Activated CD4-positive, alpha-beta T cell treated with anti-CD3 and anti-CD28 coated beads, Interleukin-2, amount 10 ng/mL, durations not matched to agents 7 days and 5 days (primary cell): ENCODE results near the gene STAT5B. TPM values are rescaled to one million over a fixed set of nuclear protein-coding genes. Genes with fewer than 3 reads are reported as not detected.
"Not testable (repeated sequence)": the region's sequence is repeated elsewhere in the genome, so short reads cannot be mapped to it uniquely, and the experiment has no call there.

ENCODE experiments used
- CTCF ChIA-PET: fragments of 350-600 bp; sonication (Branson Sonifier 250); formaldehyde crosslinking; loops from one replicate; lab custom pipeline; 2021; ENCODE audit warnings: antibody characterized with exemption; lab: Charles Lee
- POLR2A ChIA-PET: fragments of 350-600 bp; sonication (Branson Sonifier 250); formaldehyde crosslinking; loops from one replicate; lab custom pipeline; 2021; ENCODE audit warnings: antibody characterized with exemption; lab: Charles Lee
- DNase-seq: peaks from one replicate; pipeline ENCODE4 v3.0.0-alpha.2; 2020
- H3K27ac Mint-ChIP-seq: one replicate; pipeline ENCODE4 v1.8.0; 2021; ENCODE audit warnings: mild to moderate bottlenecking, moderate library complexity, mixed read lengths
- H3K27me3 Mint-ChIP-seq: one replicate; pipeline ENCODE4 v1.8.0; 2021; ENCODE audit warnings: mixed read lengths
- H3K36me3 Mint-ChIP-seq: one replicate; pipeline ENCODE4 v1.8.0; 2021; ENCODE audit warnings: low read depth, mixed read lengths
- H3K4me1 Mint-ChIP-seq: one replicate; pipeline ENCODE4 v1.8.0; 2021; ENCODE audit warnings: mixed read lengths
- H3K4me3 Mint-ChIP-seq: one replicate; pipeline ENCODE4 v1.8.0; 2021; ENCODE audit warnings: mild to moderate bottlenecking, moderate library complexity, mixed read lengths
- H3K9me3 Mint-ChIP-seq: one replicate; pipeline ENCODE4 v1.8.0; 2021; ENCODE audit warnings: mixed read lengths
- total RNA-seq, 2 experiments: library from RNA; stranded (reverse); gene quantifications; one replicate each; pipeline ENCODE4 v1.2.3, GENCODE V29; 2021

Gene STAT5B
- total RNA-seq, 2 experiments from 2014 or later: 150 to 164 TPM

DNA sequence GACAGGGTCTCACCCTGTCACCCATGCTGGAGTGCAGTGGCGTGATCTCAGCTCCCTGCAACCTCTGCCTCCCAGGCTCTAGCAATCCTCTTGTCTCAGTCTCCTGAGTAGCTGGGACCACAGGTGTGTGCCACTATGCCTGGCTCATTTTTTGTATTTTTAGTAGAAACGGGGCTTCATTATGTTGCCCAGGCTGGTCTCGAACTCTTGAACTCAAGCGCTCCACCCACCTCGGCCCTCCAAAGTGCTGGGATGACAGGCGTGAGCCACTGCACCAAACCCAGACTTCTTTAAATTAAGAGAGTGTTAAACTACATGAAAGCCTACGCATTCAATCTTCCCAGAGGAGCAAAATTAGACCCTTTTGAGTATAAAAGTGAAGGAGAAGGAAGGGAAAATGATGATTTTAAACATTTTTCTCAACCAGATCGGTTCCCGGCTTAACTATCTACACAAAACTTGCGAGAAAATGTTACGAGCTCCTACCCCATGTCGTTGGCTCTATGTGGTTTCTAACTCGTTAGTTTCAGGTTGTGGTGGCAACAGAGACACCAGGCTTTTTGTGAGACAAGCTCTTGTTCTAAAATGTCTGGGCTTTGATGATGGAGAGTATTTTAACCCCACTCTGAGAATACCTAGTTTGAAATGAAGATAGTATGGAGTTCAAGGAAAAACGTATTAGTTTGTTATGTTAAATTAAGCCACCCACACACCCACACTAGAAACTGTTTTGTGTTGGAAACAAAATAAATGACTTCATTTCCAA, 26.3 kb downstream of the STAT5B start:
- Mint-ChIP-seq H3K4me3 (peak overlapping the region; percentile 77), H3K9me3 (no peaks in the 10 kb centered on the region), H3K4me1 (peaks cover 68% of the 10 kb centered on the region), H3K36me3 (peaks cover 6% of the 10 kb centered on the region), H3K27me3 (no peaks in the 10 kb centered on the region), H3K27ac (peak overlapping the region; percentile 94)
- DNase-seq: peak; percentile 67
- ChIA-PET POLR2A (interaction anchor here (0.7 to 0.9 kb wide), 2 partner anchors 49 to 1674 kb away, joined by 3 read pairs; no protein-coding TSS in a partner anchor), CTCF (interaction anchor here (0.8 to 3.5 kb wide), 9 partner anchors 11 to 156 kb away, joined by 3 to 12 read pairs (median 4); partner anchors contain the start of gene STAT5A)

DNA sequence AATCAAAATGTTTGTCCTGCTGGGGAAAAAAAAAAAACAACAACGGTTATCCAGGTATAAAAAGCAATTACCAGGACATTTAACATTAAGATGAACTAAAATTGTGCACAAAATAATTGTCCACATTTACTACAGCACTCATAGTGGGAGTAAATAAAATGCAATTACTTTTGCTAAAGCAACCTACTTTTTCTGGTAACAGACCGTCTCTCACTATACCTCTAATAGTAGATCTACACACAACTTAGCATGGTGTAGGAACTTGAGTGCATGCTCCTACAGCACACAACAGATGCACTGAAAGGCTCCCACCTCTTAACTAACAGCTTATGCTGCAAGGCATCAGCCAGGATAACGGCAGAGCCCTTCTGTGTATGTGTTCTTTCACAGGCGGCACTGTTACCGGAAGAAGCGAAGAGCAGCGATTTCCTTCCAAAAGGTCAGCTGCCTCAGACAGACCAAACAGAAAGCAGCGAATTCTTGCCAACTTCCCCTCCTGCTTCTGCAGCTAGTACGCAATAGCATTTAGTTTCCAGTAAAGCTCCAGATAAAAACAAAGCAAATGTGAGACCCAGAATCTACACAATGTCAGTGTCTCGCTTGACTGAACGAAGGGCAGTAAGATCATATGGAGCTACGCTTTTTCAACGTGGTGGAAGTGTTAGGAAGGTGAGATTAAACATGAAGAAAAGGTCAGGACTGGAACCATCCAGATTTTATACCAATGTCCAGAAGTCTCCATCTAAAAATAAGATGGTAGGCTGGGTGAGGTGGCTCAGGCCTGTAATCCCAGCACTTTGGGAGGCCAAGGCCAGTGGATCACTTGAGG, 27.6 kb downstream of the STAT5B start:
- Mint-ChIP-seq H3K4me3 (peak overlapping the region; percentile 77), H3K4me1 (peaks cover 72% of the 10 kb centered on the region), H3K36me3 (peaks cover 9% of the 10 kb centered on the region), H3K27me3 (no peaks in the 10 kb centered on the region), H3K27ac (peak overlapping the region; percentile 94), H3K9me3 (no peaks in the 10 kb centered on the region)
- ChIA-PET CTCF (interaction anchor here (0.6 to 3.5 kb wide), 11 partner anchors 10 to 181 kb away, joined by 3 to 17 read pairs (median 4); no protein-coding TSS in a partner anchor), POLR2A (interaction anchor here (0.6 to 1.1 kb wide), 4 partner anchors 17 to 140 kb away, joined by 3 to 6 read pairs (median 4); no protein-coding TSS in a partner anchor)
- peak; percentile 89 for DNase-seq

- peaks cover 9% of the 10 kb centered on the region for H3K36me3 Mint-ChIP-seq
- ChIA-PET POLR2A (interaction anchor here (0.6 kb wide), 1 partner anchor 18 kb away, joined by 6 read pairs; no protein-coding TSS in a partner anchor), CTCF (interaction anchor here (0.6 to 3.2 kb wide), 9 partner anchors 13 to 176 kb away, joined by 3 to 17 read pairs (median 4); partner anchors contain the start of gene STAT5A)
- H3K4me3 Mint-ChIP-seq: peak overlapping the region; percentile 35
- H3K9me3 Mint-ChIP-seq: no peaks in the 10 kb centered on the region
- peaks cover 67% of the 10 kb centered on the region for H3K4me1 Mint-ChIP-seq
- no peaks in the 10 kb centered on the region for H3K27me3 Mint-ChIP-seq
- DNase-seq: no peak
- H3K27ac Mint-ChIP-seq: peak overlapping the region; percentile 94
Measured at GRCh38 chr17:42247734-42248133, 28.5 kb downstream of the STAT5B start.

GRCh38 chr17:42246515-42246914, 29.7 kb downstream of the STAT5B start:
- peak overlapping the region; percentile 34 for H3K4me3 Mint-ChIP-seq
- peak overlapping the region; percentile 94 for H3K27ac Mint-ChIP-seq
- DNase-seq: no peak
- H3K36me3 Mint-ChIP-seq: peaks cover 9% of the 10 kb centered on the region
- H3K9me3 Mint-ChIP-seq: no peaks in the 10 kb centered on the region
- H3K4me1 Mint-ChIP-seq: peaks cover 62% of the 10 kb centered on the region
- no peaks in the 10 kb centered on the region for H3K27me3 Mint-ChIP-seq
- CTCF ChIA-PET: interaction anchor here (0.6 to 3.2 kb wide), 5 partner anchors 20 to 249 kb away, joined by 3 to 17 read pairs (median 4); partner anchors contain the start of gene STAT5A
- POLR2A ChIA-PET: no interaction called here

DNA sequence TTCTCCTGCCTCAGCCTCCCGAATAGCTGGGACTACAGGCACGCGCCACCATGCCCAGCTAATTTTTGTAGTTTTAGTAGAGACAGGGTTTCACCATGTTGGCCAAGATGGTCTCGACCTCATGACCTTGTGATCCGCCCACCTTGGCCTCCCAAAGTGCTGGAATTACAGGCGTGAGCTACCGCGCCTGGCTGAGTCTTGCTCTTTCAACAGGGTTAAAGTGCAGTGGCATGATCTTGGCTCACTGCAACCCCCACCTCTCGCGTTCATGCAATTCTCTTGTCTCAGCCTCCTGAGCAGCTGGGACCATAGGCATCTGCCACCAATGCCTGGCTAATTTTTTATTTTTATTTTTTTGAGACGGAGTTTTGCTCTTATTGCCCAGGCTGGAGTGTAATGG, 31.0 kb downstream of the STAT5B start:
- DNase-seq, POLR2A ChIA-PET, H3K27ac Mint-ChIP-seq, H3K27me3 Mint-ChIP-seq, H3K9me3 Mint-ChIP-seq, H3K4me3 Mint-ChIP-seq, CTCF ChIA-PET: not testable (repeated sequence)
- peaks cover 53% of the 10 kb centered on the region for H3K4me1 Mint-ChIP-seq
- H3K36me3 Mint-ChIP-seq: peaks cover 10% of the 10 kb centered on the region

DNA sequence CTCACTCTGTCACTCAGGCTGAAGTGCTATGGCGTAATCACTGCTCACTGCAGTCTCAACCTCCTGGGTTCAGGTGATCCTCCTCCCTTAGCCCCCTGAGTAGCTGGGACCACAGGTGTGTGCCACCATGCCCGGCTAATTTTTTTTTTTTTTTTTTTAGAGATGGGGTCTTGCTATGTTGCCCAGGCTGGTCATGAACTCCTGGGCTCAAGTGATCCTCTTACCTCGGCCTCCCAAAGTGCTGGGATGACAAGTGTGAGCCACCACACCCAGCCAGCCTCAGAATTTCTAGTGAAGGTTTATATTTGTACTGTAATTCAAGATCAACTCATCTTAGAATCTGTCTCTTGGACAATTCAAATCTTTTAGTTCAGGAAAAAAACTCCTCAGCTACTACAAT, 32.1 kb downstream of the STAT5B start:
- H3K4me3 Mint-ChIP-seq, H3K27me3 Mint-ChIP-seq, DNase-seq, POLR2A ChIA-PET, H3K9me3 Mint-ChIP-seq, H3K27ac Mint-ChIP-seq: not testable (repeated sequence)
- H3K4me1 Mint-ChIP-seq: peaks cover 44% of the 10 kb centered on the region
- CTCF ChIA-PET: interaction anchor here (0.6 to 1.3 kb wide), 3 partner anchors 22 to 46 kb away, joined by 3 to 5 read pairs (median 4); no protein-coding TSS in a partner anchor
- H3K36me3 Mint-ChIP-seq: peaks cover 14% of the 10 kb centered on the region

DNA sequence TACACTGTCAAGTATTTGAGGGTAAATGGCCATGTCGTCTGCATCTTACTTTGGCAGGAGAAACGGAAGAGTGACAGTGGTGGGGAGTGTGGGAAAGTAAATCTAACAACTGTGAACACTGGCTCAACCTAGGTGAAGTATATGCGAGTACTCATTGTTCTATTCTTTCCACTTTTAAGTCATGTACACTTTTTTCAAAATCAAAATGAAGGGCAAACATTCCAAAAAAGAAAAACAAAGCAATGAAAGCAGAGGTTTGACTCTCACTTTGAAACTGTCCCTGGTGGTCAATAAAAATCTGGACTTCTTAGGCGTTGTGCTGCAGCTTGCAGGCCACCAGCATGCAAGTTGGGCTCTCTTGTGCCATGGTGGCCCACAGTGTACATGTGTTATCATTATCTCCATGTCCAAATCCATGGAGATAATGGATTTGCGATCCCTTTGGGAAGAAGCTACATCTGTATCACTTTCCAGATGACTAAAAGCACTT, 32.7 kb downstream of the STAT5B start:
- Mint-ChIP-seq H3K27me3 (no peaks in the 10 kb centered on the region), H3K9me3 (no peaks in the 10 kb centered on the region), H3K4me3 (no peak overlapping the region), H3K4me1 (peaks cover 39% of the 10 kb centered on the region), H3K36me3 (peaks cover 11% of the 10 kb centered on the region), H3K27ac (no peak overlapping the region)
- DNase-seq: no peak
- CTCF ChIA-PET: interaction anchor here (0.6 to 1.3 kb wide), 3 partner anchors 22 to 47 kb away, joined by 3 to 5 read pairs (median 4); no protein-coding TSS in a partner anchor
- POLR2A ChIA-PET: no interaction called here

DNA sequence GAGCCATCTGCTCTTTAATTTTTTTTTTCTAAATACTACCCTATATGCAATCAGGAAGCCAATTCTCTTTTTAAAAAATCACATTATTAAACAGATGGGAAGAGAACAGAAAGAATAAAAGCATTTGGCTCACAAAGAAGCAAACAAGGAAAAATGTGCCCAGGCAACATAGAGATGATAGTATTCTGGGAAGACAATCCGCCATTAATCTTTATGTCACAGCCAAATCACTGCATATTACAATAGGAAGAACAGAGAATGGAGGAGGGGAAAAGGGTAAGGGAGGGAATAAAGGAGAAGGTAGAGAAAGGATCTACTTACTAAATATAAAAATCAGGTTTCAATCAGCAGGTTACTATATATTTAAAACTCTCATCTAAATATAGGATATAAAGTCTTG, 34.3 kb downstream of the STAT5B start:
- no peaks in the 10 kb centered on the region for H3K27me3 Mint-ChIP-seq
- H3K27ac Mint-ChIP-seq: no peak overlapping the region
- no peak for DNase-seq
- no peaks in the 10 kb centered on the region for H3K9me3 Mint-ChIP-seq
- H3K4me3 Mint-ChIP-seq: no peak overlapping the region
- H3K36me3 Mint-ChIP-seq: peaks cover 12% of the 10 kb centered on the region
- ChIA-PET POLR2A (interaction anchor here (0.5 kb wide), 1 partner anchor 300 kb away, joined by 3 read pairs; no protein-coding TSS in a partner anchor), CTCF (no interaction called here)
- H3K4me1 Mint-ChIP-seq: peaks cover 24% of the 10 kb centered on the region

- POLR2A ChIA-PET, H3K27ac Mint-ChIP-seq: not testable (repeated sequence)
- CTCF ChIA-PET: interaction anchor here (0.5 to 0.7 kb wide), 3 partner anchors 14 to 25 kb away, joined by 3 to 5 read pairs (median 3); no protein-coding TSS in a partner anchor
Measured at GRCh38 chr17:42240863-42241262, 35.3 kb downstream of the STAT5B start.

GRCh38 chr17:42240201-42240600, 36.0 kb downstream of the STAT5B start:
- Mint-ChIP-seq H3K9me3 (no peaks in the 10 kb centered on the region), H3K27me3 (no peaks in the 10 kb centered on the region), H3K27ac (no peak overlapping the region), H3K36me3 (peaks cover 10% of the 10 kb centered on the region), H3K4me1 (peaks cover 16% of the 10 kb centered on the region), H3K4me3 (no peak overlapping the region)
- DNase-seq: no peak
- POLR2A ChIA-PET: no interaction called here
- CTCF ChIA-PET: interaction anchor here (0.5 to 2.4 kb wide), 2 partner anchors 10 to 24 kb away, joined by 3 to 12 read pairs; no protein-coding TSS in a partner anchor

More at GRCh38 chr17:42240863-42241262, 35.3 kb downstream of the STAT5B start:
- H3K4me1 Mint-ChIP-seq: peaks cover 18% of the 10 kb centered on the region
- H3K9me3 Mint-ChIP-seq, H3K4me3 Mint-ChIP-seq, DNase-seq, H3K27me3 Mint-ChIP-seq: not testable (repeated sequence)
- H3K36me3 Mint-ChIP-seq: peaks cover 11% of the 10 kb centered on the region

DNA sequence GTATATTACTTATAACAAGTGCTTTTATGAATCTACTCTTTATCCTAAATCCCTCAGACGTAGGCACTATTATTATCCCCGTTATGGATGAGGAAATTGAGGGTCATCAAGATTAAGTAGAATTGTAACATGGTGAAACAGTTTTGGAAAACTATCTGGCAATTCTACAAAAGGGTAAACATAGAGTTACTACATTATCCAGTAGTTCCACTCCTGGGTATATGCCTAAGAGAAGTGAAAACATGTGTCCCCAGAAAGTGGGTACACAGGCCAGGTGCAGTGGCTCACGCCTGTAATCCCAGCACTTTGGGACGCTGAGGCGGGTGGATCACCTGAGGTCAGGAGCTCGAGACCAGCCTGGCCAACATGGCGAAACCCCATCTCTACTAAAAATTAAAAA, 36.6 kb downstream of the STAT5B start:
- H3K27ac Mint-ChIP-seq, H3K9me3 Mint-ChIP-seq, H3K4me3 Mint-ChIP-seq, H3K27me3 Mint-ChIP-seq, DNase-seq, POLR2A ChIA-PET: not testable (repeated sequence)
- CTCF ChIA-PET: interaction anchor here (1.0 to 2.4 kb wide), 2 partner anchors 10 to 17 kb away, joined by 3 to 12 read pairs; no protein-coding TSS in a partner anchor
- Mint-ChIP-seq H3K4me1 (peaks cover 16% of the 10 kb centered on the region), H3K36me3 (peaks cover 13% of the 10 kb centered on the region)

- no peaks in the 10 kb centered on the region for H3K27me3 Mint-ChIP-seq
- H3K4me1 Mint-ChIP-seq: peaks cover 7% of the 10 kb centered on the region
- ChIA-PET POLR2A (no interaction called here), CTCF (interaction anchor here (1.1 to 1.9 kb wide), 2 partner anchors 13 to 166 kb away, joined by 3 to 7 read pairs; no protein-coding TSS in a partner anchor)
- H3K9me3 Mint-ChIP-seq: no peaks in the 10 kb centered on the region
- H3K27ac Mint-ChIP-seq: no peak overlapping the region
- H3K4me3 Mint-ChIP-seq: no peak overlapping the region
- no peak for DNase-seq
- peaks cover 19% of the 10 kb centered on the region for H3K36me3 Mint-ChIP-seq
Measured at GRCh38 chr17:42236760-42237159, 39.4 kb downstream of the STAT5B start.
